A549 (cell line): ENCODE measurements around the gene PRR5L. TPM values are rescaled to one million over a fixed set of nuclear protein-coding genes. Genes with fewer than 3 reads are reported as not detected.

Source experiments
- ATAC-seq, 2 experiments: fragments of 200-7000 bp in 1 of 2; fragments of >200 bp in 1 of 2; cut with Nextera tagmentation in 1 of 2; cut with Tn5 transposase in 1 of 2; 3 replicates each; pipeline versions ENCODE4 v1.8.0 to v1.9.1; 2018 to 2020; ENCODE audit warnings: mild to moderate bottlenecking in 1 of 2, moderate library complexity in 1 of 2
- CTCF ChIA-PET: fragments of 300-600 bp; sonication (Branson Sonifier 250); formaldehyde crosslinking; extraction: SDS; loops from one replicate; lab custom pipeline; 2021; ENCODE audit warnings: antibody characterized with exemption, inconsistent platforms; lab: Yijun Ruan, JAX
- POLR2A ChIA-PET: fragments of 350-600 bp; formaldehyde crosslinking; extraction: SDS; loops from one replicate; lab custom pipeline; 2021; ENCODE audit warnings: antibody characterized with exemption, inconsistent platforms; lab: Yijun Ruan, JAX
- DNase-seq, 2 experiments: peaks; one replicate each; pipeline versions ENCODE4 v3.0.0 to v3.0.0-alpha.2; 2011 to 2016; ENCODE audit warnings: low read depth in 1 of 2, low spot score in 1 of 2
- FAIRE-seq: peaks from 2 replicates; lab custom pipeline; 2011; peaks lifted over from hg19 to GRCh38; lab: Jason Lieb, UNC
- H3K27ac ChIP-seq, 2 experiments: fragments of >200 bp; sonication (Bioruptor Twin); formaldehyde crosslinking; 3 replicates each; pipeline ENCODE4 v1.5.1; 2016 to 2017
- H3K4me1 ChIP-seq: fragments of >200 bp; sonication (Bioruptor Twin); formaldehyde crosslinking; 3 replicates; pipeline ENCODE4 v1.6.1; 2016
- H3K4me2 ChIP-seq: fragments of >200 bp; sonication (Bioruptor Twin); formaldehyde crosslinking; 3 replicates; pipeline ENCODE4 v1.6.1; 2016
- H3K4me3 ChIP-seq: fragments of >200 bp; sonication (Bioruptor Twin); formaldehyde crosslinking; 3 replicates; pipeline ENCODE4 v1.5.1; 2016
- H3K9me3 ChIP-seq: fragments of >200 bp; sonication (Bioruptor Twin); formaldehyde crosslinking; 3 replicates; pipeline ENCODE4 v1.6.1; 2016
- ATOH8 ChIP-seq: fragments of 250-450 bp; sonication (Bioruptor Pico); IDR thresholded peaks from 2 replicates; pipeline ENCODE4 v1.5.0; 2020; ENCODE audit warnings: low read depth, mild to moderate bottlenecking, moderate library complexity
- BHLHE40 ChIP-seq: IDR thresholded peaks from 2 replicates; pipeline ENCODE4 v1.6.1; 2012; ENCODE audit warnings: low read depth, low read length, inconsistent platforms
- CBX2 ChIP-seq: fragments of 200-600 bp; sonication (generic); IDR thresholded peaks from 2 replicates; pipeline ENCODE4 v1.6.1; 2016; ENCODE audit warnings: low read depth, mild to moderate bottlenecking, borderline replicate concordance
- CBX8 ChIP-seq: fragments of 200-600 bp; sonication (generic); IDR thresholded peaks from 2 replicates; pipeline ENCODE4 v1.6.1; 2016
- E2F6 ChIP-seq: IDR thresholded peaks from 2 replicates; pipeline ENCODE4 v1.6.1; 2012; ENCODE audit warnings: low read depth, borderline replicate concordance
- ELK1 ChIP-seq: fragments of 150-350 bp; IDR thresholded peaks from 2 replicates; pipeline ENCODE4 v1.6.1; 2014; ENCODE audit warnings: low read depth, mild to moderate bottlenecking, low read length
- FOXS1 ChIP-seq: fragments of 250-450 bp; sonication (Bioruptor Pico); IDR thresholded peaks from 2 replicates; pipeline ENCODE4 v1.5.0; 2020; ENCODE audit warnings: mild to moderate bottlenecking, moderate library complexity
- HES2 ChIP-seq: fragments of >200 bp; sonication (Bioruptor Twin); formaldehyde crosslinking; IDR thresholded peaks from 2 replicates; pipeline ENCODE4 v1.6.1; 2016
- HOXA7 ChIP-seq: fragments of 250-450 bp; sonication (Bioruptor Pico); IDR thresholded peaks from 2 replicates; pipeline ENCODE4 v1.5.0; 2020; ENCODE audit warnings: mild to moderate bottlenecking, moderate library complexity
- NPAS2 ChIP-seq: fragments of 250-450 bp; sonication (Bioruptor Pico); IDR thresholded peaks from 2 replicates; pipeline ENCODE4 v1.8.0; 2022; ENCODE audit warnings: mild to moderate bottlenecking, moderate library complexity, borderline replicate concordance
- PBX3 ChIP-seq: IDR thresholded peaks from 2 replicates; pipeline ENCODE4 v1.6.1; 2012
- PHF8 ChIP-seq: fragments of 200-600 bp; sonication (generic); IDR thresholded peaks from 2 replicates; pipeline ENCODE4 v1.6.1; 2016; ENCODE audit warnings: low read depth, mild to moderate bottlenecking, antibody characterized with exemption, moderate library complexity, borderline replicate concordance
- POLR2A ChIP-seq: IDR thresholded peaks from 2 replicates; pipeline ENCODE4 v1.6.1; 2012; ENCODE audit warnings: mild to moderate bottlenecking, low read length
- RAD21 ChIP-seq, 2 experiments: fragments of >200 bp in 1 of 2; sonication (Bioruptor Twin) in 1 of 2; formaldehyde crosslinking in 1 of 2; IDR thresholded peaks in 1 of 2; conservative IDR thresholded peaks in 1 of 2; 2 replicates in 1 of 2; 3 replicates in 1 of 2; pipeline ENCODE4 v1.6.1; 2012 to 2018; ENCODE audit warnings: inconsistent platforms in 1 of 2
- RARB ChIP-seq: fragments of 250-450 bp; sonication (Bioruptor Pico); IDR thresholded peaks from 2 replicates; pipeline ENCODE4 v1.8.0; 2021; ENCODE audit warnings: mild to moderate bottlenecking, moderate library complexity
- RCOR1 ChIP-seq: fragments of 150-350 bp; IDR thresholded peaks from 2 replicates; pipeline ENCODE4 v1.6.1; 2014; ENCODE audit warnings: antibody characterized with exemption, low read length, low read depth
- RFX5 ChIP-seq: fragments of 450-650 bp; IDR thresholded peaks from 2 replicates; pipeline ENCODE4 v1.7.1; 2014; ENCODE audit warnings: antibody characterized with exemption, mild to moderate bottlenecking, moderate library complexity
- SMC3 ChIP-seq: fragments of >200 bp; sonication (Bioruptor Twin); formaldehyde crosslinking; IDR thresholded peaks from 3 replicates; pipeline ENCODE4 v1.6.1; 2018; ENCODE audit warnings: inconsistent platforms
- TFCP2L1 ChIP-seq: fragments of 250-450 bp; sonication (Bioruptor Pico); IDR thresholded peaks from 2 replicates; pipeline ENCODE4 v1.5.0; 2021; ENCODE audit warnings: mild to moderate bottlenecking
- ZFP36 ChIP-seq: fragments of 450-650 bp; IDR thresholded peaks from 2 replicates; pipeline ENCODE4 v1.6.1; 2014; ENCODE audit warnings: borderline replicate concordance; ENCODE audit not compliant: partially characterized antibody
- ZNF302 ChIP-seq: fragments of 250-450 bp; sonication (Bioruptor Pico); IDR thresholded peaks from 2 replicates; pipeline ENCODE4 v1.9.0; 2021; ENCODE audit warnings: inconsistent platforms, mild to moderate bottlenecking, moderate library complexity
- WGBS: methylation state at CpG from one replicate; pipeline ENCODE4 v1.1.6; 2017; ENCODE audit errors: missing lambda C conversion rate; 5-methylcytosine and 5-hydroxymethylcytosine counted together
- polyA plus RNA-seq, 4 experiments: library from polyadenylated mRNA; depleted of rRNA in 3 of 4; stranded (reverse); fragments of >200 nt; fragmentation: RNase III in 1 of 4; extraction: RNeasy Plus Mini Kit Qiagen cat#74134 plus additional on column Dnase treatment in 1 of 4; gene quantifications; 2 replicates in 3 of 4; 3 replicates in 1 of 4; pipeline ENCODE4 v1.2.3, GENCODE V29; 2011 to 2017
- TF ChIP-seq, protein P1 (sequence below): fragments of 450-650 bp; IDR thresholded peaks from 2 replicates; pipeline ENCODE4 v1.6.1; 2014; ENCODE audit warnings: antibody characterized with exemption

Gene PRR5L
- polyA plus RNA-seq, 2 of the 4 experiments (the other 2 are of a cell fraction) = 6.9 to 12.1 TPM

GRCh38 chr11:36408498-36409136 is 112.5 kb downstream of the PRR5L start:
- ATAC-seq (no peak), DNase-seq (no peak), FAIRE-seq (no peak)
- TF ChIP-seq ELK1 (no peak), ZNF302 (CRISPR knock-in tag) (no peak), RCOR1 (no peak), FOXS1 (no peak), HES2 (no peak), HOXA7 (no peak), NPAS2 (CRISPR knock-in tag) (no peak), SMC3 (no peak), E2F6 (no peak), BHLHE40 (no peak), CBX2 (no peak), CBX8 (no peak), ZFP36 (no peak), TFCP2L1 (CRISPR knock-in tag) (no peak), ATOH8 (CRISPR knock-in tag) (no peak), PHF8 (no peak), RAD21 (conservative IDR thresholded peaks at IDR 0.05 in 1 of 2, IDR thresholded peaks at IDR 0.05 in 1 of 2) (no peak)
- TF ChIP-seq, protein P1, sequence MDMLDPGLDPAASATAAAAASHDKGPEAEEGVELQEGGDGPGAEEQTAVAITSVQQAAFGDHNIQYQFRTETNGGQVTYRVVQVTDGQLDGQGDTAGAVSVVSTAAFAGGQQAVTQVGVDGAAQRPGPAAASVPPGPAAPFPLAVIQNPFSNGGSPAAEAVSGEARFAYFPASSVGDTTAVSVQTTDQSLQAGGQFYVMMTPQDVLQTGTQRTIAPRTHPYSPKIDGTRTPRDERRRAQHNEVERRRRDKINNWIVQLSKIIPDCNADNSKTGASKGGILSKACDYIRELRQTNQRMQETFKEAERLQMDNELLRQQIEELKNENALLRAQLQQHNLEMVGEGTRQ = no peak
- H3K27ac ChIP-seq = no peak overlapping the region
- ChIA-PET CTCF (interaction anchor here (1.2 kb wide), 1 partner anchor 33 kb away, joined by 3 read pairs; no protein-coding TSS in a partner anchor), POLR2A (no interaction called here)
- H3K4me1 ChIP-seq = 0 out of 3 replicates have a peak, but pooled peaks cover 3% of the 10 kb centered on the region
- H3K9me3 ChIP-seq = no peaks in the 10 kb centered on the region
- H3K4me2 ChIP-seq = no peak overlapping the region
- 73% methylated on average over 6 of the region's 6 CpGs for WGBS
- H3K4me3 ChIP-seq = no peak overlapping the region

GRCh38 chr11:36409152-36409816 is 113.2 kb downstream of the PRR5L start:
- Histone ChIP-seq H3K9me3 (no peaks in the 10 kb centered on the region), H3K4me3 (no peak overlapping the region), H3K4me1 (no peaks in the 10 kb centered on the region), H3K4me2 (no peak overlapping the region), H3K27ac (no peak overlapping the region)
- ChIA-PET CTCF (interaction anchor here (1.8 kb wide), 1 partner anchor 32 kb away, joined by 6 read pairs; no protein-coding TSS in a partner anchor), POLR2A (no interaction called here)
- TF ChIP-seq BHLHE40 = no peak
- TF ChIP-seq POLR2A = no peak
- TF ChIP-seq RARB (CRISPR knock-in tag) = no peak
- no peak for TF ChIP-seq RFX5
- no peak for TF ChIP-seq PBX3
- 75% methylated on average over 8 of the region's 8 CpGs for WGBS
- FAIRE-seq = no peak
- ATAC-seq = no peak
- DNase-seq = no peak
